ENCODE data around the gene DYRK1A.

DYRK1A gene

DNA sequence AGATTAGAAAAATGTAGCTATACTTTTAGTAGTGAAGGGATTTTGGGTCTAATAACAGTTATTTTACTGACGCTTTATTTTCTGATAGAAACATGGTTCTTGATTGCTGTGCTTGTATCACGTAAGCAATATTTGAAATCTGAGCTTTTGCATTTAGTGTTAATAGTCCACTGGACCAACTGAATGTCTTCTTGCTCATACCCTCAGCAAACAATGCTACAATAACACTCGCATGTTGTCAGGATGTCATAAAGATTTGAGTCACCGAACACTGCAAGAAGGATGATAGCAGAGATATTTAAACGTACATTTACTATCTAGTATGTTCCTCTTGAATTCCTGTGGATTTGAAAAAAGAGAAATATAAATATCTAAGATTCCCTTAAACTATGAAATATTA, 7.5 kb downstream of the DYRK1A start:
- peaks cover 37 to 95% (median 57%) of the 10 kb centered on the region in 10 experiments for H3K4me1 ChIP-seq
- peaks cover 0 to 33% (median 0%) of the 10 kb centered on the region in 11 experiments; a peak in 7 of 22 replicates for H3K9me3 ChIP-seq (replicated peaks in 1 of 11)
- no peaks in the 10 kb centered on the region for H3K27me3 ChIP-seq
- H3K4me3 ChIP-seq, result no peak overlapping the region
- peaks cover 71 to 100% (median 100%) of the 10 kb centered on the region in 11 experiments for H4K20me1 ChIP-seq
- H3K9ac ChIP-seq, result no peak overlapping the region; a peak in 1 of 22 replicates
- peak overlapping the region in 4 of 11 experiments; percentile 1 to 54 (median 38); a peak in 3 of 22 replicates for H3K27ac ChIP-seq
- peak overlapping the region in 9 of 11 experiments; percentile 5 to 88 (median 48); a peak in 9 of 22 replicates for H3K4me2 ChIP-seq
- TF ChIP-seq Cebpa-rat (IDR thresholded peaks at IDR 0.05), result no peak
- H3K36me3 ChIP-seq, result peaks cover 0 to 37% (median 25%) of the 10 kb centered on the region in 11 experiments; a peak in 17 of 22 replicates

DNA sequence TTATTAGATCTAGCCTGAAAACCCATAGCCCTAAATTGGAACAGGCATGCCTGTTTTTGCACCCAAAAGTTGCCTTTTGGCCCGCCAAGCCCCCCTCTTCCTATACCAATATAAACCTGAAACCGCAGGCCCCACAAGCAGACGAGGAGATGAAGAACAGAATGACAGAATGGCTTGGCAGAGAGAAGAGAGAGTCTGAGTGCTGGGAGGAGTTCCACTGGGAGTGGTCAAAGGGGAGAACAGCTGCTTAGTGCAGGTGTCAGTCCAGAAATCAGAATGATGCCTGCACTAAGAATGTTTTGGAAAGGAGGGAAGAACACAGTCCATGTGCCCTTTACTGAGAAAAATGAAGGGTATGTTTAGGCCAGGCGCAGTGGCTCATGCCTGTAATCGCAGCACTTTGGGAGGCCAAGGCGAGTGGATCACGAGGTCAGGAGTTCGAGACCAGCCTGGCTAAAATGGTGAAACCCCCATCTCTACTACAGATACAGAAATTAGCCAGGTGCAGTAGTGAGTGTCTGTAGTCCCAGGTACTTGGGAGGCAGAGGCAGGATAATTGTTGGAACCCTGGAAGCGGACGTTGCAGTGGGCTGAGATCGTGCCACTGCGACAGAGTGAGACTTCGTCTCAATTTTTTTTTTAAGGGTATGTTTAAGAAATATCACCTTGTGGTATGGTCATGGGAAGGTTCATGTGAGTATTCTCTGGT, 9.4 kb downstream of the DYRK1A start:
- H3K36me3 ChIP-seq, result peaks cover 0 to 37% (median 25%) of the 10 kb centered on the region in 11 experiments; a peak in 17 of 22 replicates
- no peak overlapping the region for H3K4me3 ChIP-seq
- H3K9ac ChIP-seq, result no peak overlapping the region
- H3K9me3 ChIP-seq (replicated peaks in 1 of 11), result peaks cover 0 to 38% (median 0%) of the 10 kb centered on the region in 11 experiments; a peak in 9 of 22 replicates
- peaks cover 87 to 100% (median 100%) of the 10 kb centered on the region in 11 experiments for H4K20me1 ChIP-seq
- TF ChIP-seq Cebpa-rat (IDR thresholded peaks at IDR 0.05), result no peak
- H3K4me1 ChIP-seq, result peaks cover 18 to 96% (median 42%) of the 10 kb centered on the region in 10 experiments; a peak in 19 of 20 replicates
- no peak overlapping the region for H3K27ac ChIP-seq
- H3K27me3 ChIP-seq, result no peaks in the 10 kb centered on the region
- H3K4me2 ChIP-seq, result peak overlapping the region in 5 of 11 experiments; percentile 21 to 88 (median 48); a peak in 7 of 22 replicates

DNA sequence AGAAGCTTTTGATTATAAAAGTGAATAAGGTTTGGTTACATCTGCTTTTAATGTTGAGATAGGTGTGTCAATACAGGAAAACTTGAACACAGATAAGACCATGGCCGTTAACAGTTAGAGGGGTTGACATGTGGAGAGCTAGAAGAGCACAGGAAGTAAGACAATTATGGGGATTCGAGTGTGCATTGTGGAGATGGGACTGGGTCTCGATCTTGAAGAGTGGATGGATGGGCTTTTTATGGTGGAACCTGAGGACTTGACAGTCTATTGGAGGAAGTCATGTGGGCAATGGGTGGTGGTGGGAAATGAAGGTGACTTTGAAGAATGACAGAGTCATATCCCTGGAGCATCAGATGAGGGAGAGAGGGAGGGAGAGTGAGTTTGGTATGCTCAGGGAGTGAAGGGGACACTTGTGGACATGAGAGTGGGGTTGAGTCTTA, 12.1 kb downstream of the DYRK1A start:
- peak overlapping the region in 7 of 11 experiments; percentile 0 to 60 (median 11); a peak in 5 of 22 replicates for H3K4me2 ChIP-seq
- H3K27ac ChIP-seq, result no peak overlapping the region
- no peaks in the 10 kb centered on the region for H3K27me3 ChIP-seq
- H4K20me1 ChIP-seq, result peaks cover 94 to 100% (median 100%) of the 10 kb centered on the region in 11 experiments
- no peak overlapping the region for H3K9ac ChIP-seq
- peaks cover 20 to 89% (median 39%) of the 10 kb centered on the region in 10 experiments; a peak in 19 of 20 replicates for H3K4me1 ChIP-seq
- peaks cover 0 to 51% (median 23%) of the 10 kb centered on the region in 11 experiments; a peak in 17 of 22 replicates for H3K9me3 ChIP-seq (replicated peaks in 1 of 11)
- no peak overlapping the region for H3K4me3 ChIP-seq
- peaks cover 0 to 45% (median 37%) of the 10 kb centered on the region in 11 experiments; a peak in 17 of 22 replicates for H3K36me3 ChIP-seq
- no peak for TF ChIP-seq Cebpa-rat (IDR thresholded peaks at IDR 0.05)

GRCh38 chr21:37380349-37381323, 14.1 kb downstream of the DYRK1A start:
- H3K4me2 ChIP-seq, result peak overlapping the region in 3 of 11 experiments; percentile 27 to 60 (median 52); a peak in 6 of 22 replicates
- peaks cover 4 to 60% (median 38%) of the 10 kb centered on the region in 11 experiments; a peak in 20 of 22 replicates for H3K9me3 ChIP-seq (replicated peaks in 1 of 11)
- peaks cover 95 to 100% (median 100%) of the 10 kb centered on the region in 11 experiments for H4K20me1 ChIP-seq
- TF ChIP-seq Cebpa-rat (IDR thresholded peaks at IDR 0.05), result no peak
- H3K4me1 ChIP-seq, result peaks cover 3 to 89% (median 25%) of the 10 kb centered on the region in 10 experiments; a peak in 19 of 20 replicates
- H3K27ac ChIP-seq, result no peak overlapping the region
- no peak overlapping the region for H3K4me3 ChIP-seq
- peaks cover 0 to 61% (median 42%) of the 10 kb centered on the region in 11 experiments; a peak in 18 of 22 replicates for H3K36me3 ChIP-seq
- H3K27me3 ChIP-seq, result no peaks in the 10 kb centered on the region
- H3K9ac ChIP-seq, result 0 out of 22 replicates have a peak overlapping the region, but pooled peaks of 1 of the 11 experiments have one; percentile 38

GRCh38 chr21:37381883-37382585, 15.5 kb downstream of the DYRK1A start:
- Histone ChIP-seq H3K27ac (no peak overlapping the region), H3K36me3 (peaks cover 0 to 62% (median 37%) of the 10 kb centered on the region in 11 experiments; a peak in 17 of 22 replicates), H3K9ac (no peak overlapping the region), H3K9me3 (replicated peaks in 1 of 11) (peaks cover 4 to 57% (median 37%) of the 10 kb centered on the region in 11 experiments; a peak in 20 of 22 replicates), H3K4me1 (peaks cover 4 to 85% (median 23%) of the 10 kb centered on the region in 10 experiments; a peak in 18 of 20 replicates), H3K4me3 (no peak overlapping the region), H3K27me3 (no peaks in the 10 kb centered on the region), H3K4me2 (peak overlapping the region in 1 of 11 experiments; percentile 37; a peak in 3 of 22 replicates), H4K20me1 (peaks cover 95 to 100% (median 100%) of the 10 kb centered on the region in 11 experiments)
- no peak for TF ChIP-seq Cebpa-rat (IDR thresholded peaks at IDR 0.05)

- Histone ChIP-seq H3K36me3 (peaks cover 0 to 60% (median 35%) of the 10 kb centered on the region in 11 experiments; a peak in 16 of 22 replicates), H3K27ac (no peak overlapping the region), H3K9me3 (replicated peaks in 1 of 11) (peaks cover 4 to 51% (median 37%) of the 10 kb centered on the region in 11 experiments; a peak in 20 of 22 replicates), H4K20me1 (peaks cover 88 to 100% (median 100%) of the 10 kb centered on the region in 11 experiments), H3K9ac (no peak overlapping the region), H3K4me1 (peaks cover 5 to 80% (median 23%) of the 10 kb centered on the region in 10 experiments; a peak in 18 of 20 replicates), H3K27me3 (no peaks in the 10 kb centered on the region), H3K4me3 (no peak overlapping the region), H3K4me2 (peak overlapping the region; percentile 7 to 68 (median 36); a peak in 18 of 22 replicates)
- TF ChIP-seq Cebpa-rat (IDR thresholded peaks at IDR 0.05), result peak in 3 of 11 experiments; percentile 13 to 40 (median 32); a peak in 2 of 22 replicates
These were observed 16.5 kb downstream of the DYRK1A start for GRCh38 chr21:37383086-37383485.

GRCh38 chr21:37383784-37384311, 17.3 kb downstream of the DYRK1A start:
- Histone ChIP-seq H3K27ac (no peak overlapping the region), H4K20me1 (peaks cover 88 to 100% (median 100%) of the 10 kb centered on the region in 11 experiments)
- TF ChIP-seq Cebpa-rat (IDR thresholded peaks at IDR 0.05), result no peak

More at GRCh38 chr21:37383784-37384311, 17.3 kb downstream of the DYRK1A start:
- Histone ChIP-seq H3K9ac (no peak overlapping the region), H3K4me2 (peak overlapping the region in 3 of 11 experiments; percentile 20 to 37 (median 36); a peak in 4 of 22 replicates), H3K36me3 (peaks cover 0 to 61% (median 40%) of the 10 kb centered on the region in 11 experiments; a peak in 16 of 22 replicates), H3K4me1 (peaks cover 5 to 72% (median 19%) of the 10 kb centered on the region in 10 experiments; a peak in 18 of 20 replicates), H3K4me3 (no peak overlapping the region), H3K9me3 (replicated peaks in 1 of 11) (peaks cover 4 to 51% (median 37%) of the 10 kb centered on the region in 11 experiments; a peak in 20 of 22 replicates), H3K27me3 (no peaks in the 10 kb centered on the region)
